ENCODE results near the gene CXCR5.

The CXCR5 gene

GRCh38 chr11:118849825-118850224 lies 33.9 kb upstream of the CXCR5 start:
- Histone ChIP-seq H3K4me3 (ENCODE audit: low read length) (no peak overlapping the region), H3K36me3 (ENCODE audit: control insufficient read depth, insufficient read depth, low read length, severe bottlenecking) (no peaks in the 10 kb centered on the region), H3K9ac (ENCODE audit: low read length) (no peak overlapping the region), H3K9me3 (ENCODE audit: control insufficient read depth, low read length) (no peaks in the 10 kb centered on the region), H3K4me1 (ENCODE audit: control insufficient read depth, insufficient read depth, low read length) (no peaks in the 10 kb centered on the region), H3K27me3 (replicated peaks; ENCODE audit: control insufficient read depth, insufficient read depth, low read length) (peaks cover 7% of the 10 kb centered on the region)
- no peak for DNase-seq (ENCODE audit: low read depth)

GRCh38 chr11:118851970-118852369 lies 31.7 kb upstream of the CXCR5 start:
- no peaks in the 10 kb centered on the region for H3K36me3 ChIP-seq (ENCODE audit: control insufficient read depth, insufficient read depth, low read length, severe bottlenecking)
- H3K4me1 ChIP-seq (ENCODE audit: control insufficient read depth, insufficient read depth, low read length) = no peaks in the 10 kb centered on the region
- peaks cover 7% of the 10 kb centered on the region for H3K27me3 ChIP-seq (replicated peaks; ENCODE audit: control insufficient read depth, insufficient read depth, low read length)
- H3K9me3 ChIP-seq (ENCODE audit: control insufficient read depth, low read length) = no peaks in the 10 kb centered on the region
- DNase-seq (ENCODE audit: low read depth) = no peak
- no peak overlapping the region for H3K4me3 ChIP-seq (ENCODE audit: low read length)
- H3K9ac ChIP-seq (ENCODE audit: low read length) = no peak overlapping the region

- DNase-seq (ENCODE audit: low read depth) = no peak
- Histone ChIP-seq H3K9me3 (ENCODE audit: control insufficient read depth, low read length) (no peaks in the 10 kb centered on the region), H3K4me1 (ENCODE audit: control insufficient read depth, insufficient read depth, low read length) (no peaks in the 10 kb centered on the region), H3K4me3 (ENCODE audit: low read length) (no peak overlapping the region), H3K9ac (ENCODE audit: low read length) (no peak overlapping the region), H3K36me3 (ENCODE audit: control insufficient read depth, insufficient read depth, low read length, severe bottlenecking) (no peaks in the 10 kb centered on the region), H3K27me3 (replicated peaks; ENCODE audit: control insufficient read depth, insufficient read depth, low read length) (peaks cover 1% of the 10 kb centered on the region)
Observed at GRCh38 chr11:118853678-118854077, 30.0 kb upstream of the CXCR5 start.

- no peaks in the 10 kb centered on the region for H3K9me3 ChIP-seq (ENCODE audit: control insufficient read depth, low read length)
- H3K9ac ChIP-seq (ENCODE audit: low read length) = no peak overlapping the region
- no peak for DNase-seq (ENCODE audit: low read depth)
- peaks cover 2% of the 10 kb centered on the region for H3K27me3 ChIP-seq (replicated peaks; ENCODE audit: control insufficient read depth, insufficient read depth, low read length)
- no peak overlapping the region for H3K4me3 ChIP-seq (ENCODE audit: low read length)
- no peaks in the 10 kb centered on the region for H3K36me3 ChIP-seq (ENCODE audit: control insufficient read depth, insufficient read depth, low read length, severe bottlenecking)
- no peaks in the 10 kb centered on the region for H3K4me1 ChIP-seq (ENCODE audit: control insufficient read depth, insufficient read depth, low read length)
Observed at GRCh38 chr11:118856314-118856713, 27.4 kb upstream of the CXCR5 start.

GRCh38 chr11:118857385-118857784 lies 26.3 kb upstream of the CXCR5 start:
- Histone ChIP-seq H3K9me3 (ENCODE audit: control insufficient read depth, low read length) (no peaks in the 10 kb centered on the region), H3K9ac (ENCODE audit: low read length) (no peak overlapping the region)

GRCh38 chr11:118859973-118860372 lies 23.7 kb upstream of the CXCR5 start:
- Histone ChIP-seq H3K4me1 (ENCODE audit: control insufficient read depth, insufficient read depth, low read length) (no peaks in the 10 kb centered on the region), H3K4me3 (ENCODE audit: low read length) (no peak overlapping the region), H3K9ac (ENCODE audit: low read length) (no peak overlapping the region), H3K9me3 (ENCODE audit: control insufficient read depth, low read length) (no peaks in the 10 kb centered on the region), H3K27me3 (replicated peaks; ENCODE audit: control insufficient read depth, insufficient read depth, low read length) (peaks cover 3% of the 10 kb centered on the region), H3K36me3 (ENCODE audit: control insufficient read depth, insufficient read depth, low read length, severe bottlenecking) (no peaks in the 10 kb centered on the region)
- DNase-seq (ENCODE audit: low read depth) = no peak

More at GRCh38 chr11:118857385-118857784, 26.3 kb upstream of the CXCR5 start:
- Histone ChIP-seq H3K4me3 (ENCODE audit: low read length) (no peak overlapping the region), H3K36me3 (ENCODE audit: control insufficient read depth, insufficient read depth, low read length, severe bottlenecking) (no peaks in the 10 kb centered on the region), H3K4me1 (ENCODE audit: control insufficient read depth, insufficient read depth, low read length) (no peaks in the 10 kb centered on the region), H3K27me3 (replicated peaks; ENCODE audit: control insufficient read depth, insufficient read depth, low read length) (peaks cover 3% of the 10 kb centered on the region)
- DNase-seq (ENCODE audit: low read depth) = no peak

- H3K27me3 ChIP-seq (replicated peaks; ENCODE audit: control insufficient read depth, insufficient read depth, low read length) = no peaks in the 10 kb centered on the region
- peaks cover 16% of the 10 kb centered on the region for H3K4me1 ChIP-seq (ENCODE audit: control insufficient read depth, insufficient read depth, low read length)
- no peak for DNase-seq (ENCODE audit: low read depth)
- no peak overlapping the region for H3K9ac ChIP-seq (ENCODE audit: low read length)
- H3K9me3 ChIP-seq (ENCODE audit: control insufficient read depth, low read length) = no peaks in the 10 kb centered on the region
- no peaks in the 10 kb centered on the region for H3K36me3 ChIP-seq (ENCODE audit: control insufficient read depth, insufficient read depth, low read length, severe bottlenecking)
- H3K4me3 ChIP-seq (ENCODE audit: low read length) = no peak overlapping the region
Observed at GRCh38 chr11:118868659-118869058, 15.0 kb upstream of the CXCR5 start.

- Histone ChIP-seq H3K9me3 (ENCODE audit: control insufficient read depth, low read length) (no peaks in the 10 kb centered on the region), H3K9ac (ENCODE audit: low read length) (peak overlapping the region; percentile 63), H3K27me3 (replicated peaks; ENCODE audit: control insufficient read depth, insufficient read depth, low read length) (no peaks in the 10 kb centered on the region), H3K36me3 (ENCODE audit: control insufficient read depth, insufficient read depth, low read length, severe bottlenecking) (no peaks in the 10 kb centered on the region), H3K4me3 (ENCODE audit: low read length) (peak overlapping the region; percentile 56), H3K4me1 (ENCODE audit: control insufficient read depth, insufficient read depth, low read length) (peaks cover 16% of the 10 kb centered on the region)
- no peak for DNase-seq (ENCODE audit: low read depth)
Observed at GRCh38 chr11:118870396-118871343, 13.0 kb upstream of the CXCR5 start.

- H3K27me3 ChIP-seq (replicated peaks; ENCODE audit: control insufficient read depth, insufficient read depth, low read length) = no peaks in the 10 kb centered on the region
- no peak overlapping the region for H3K9ac ChIP-seq (ENCODE audit: low read length)
- DNase-seq (ENCODE audit: low read depth) = no peak
- no peaks in the 10 kb centered on the region for H3K36me3 ChIP-seq (ENCODE audit: control insufficient read depth, insufficient read depth, low read length, severe bottlenecking)
- no peak overlapping the region for H3K4me3 ChIP-seq (ENCODE audit: low read length)
- peaks cover 16% of the 10 kb centered on the region for H3K4me1 ChIP-seq (ENCODE audit: control insufficient read depth, insufficient read depth, low read length)
- H3K9me3 ChIP-seq (ENCODE audit: control insufficient read depth, low read length) = no peaks in the 10 kb centered on the region
Observed at GRCh38 chr11:118872403-118872821, 11.3 kb upstream of the CXCR5 start.

GRCh38 chr11:118873804-118874203 lies 9.9 kb upstream of the CXCR5 start:
- H3K4me3 ChIP-seq (ENCODE audit: low read length) = no peak overlapping the region

GRCh38 chr11:118876286-118876685 lies 7.4 kb upstream of the CXCR5 start:
- H3K36me3 ChIP-seq (ENCODE audit: control insufficient read depth, insufficient read depth, low read length, severe bottlenecking) = no peaks in the 10 kb centered on the region
- no peaks in the 10 kb centered on the region for H3K9me3 ChIP-seq (ENCODE audit: control insufficient read depth, low read length)

More at GRCh38 chr11:118873804-118874203, 9.9 kb upstream of the CXCR5 start:
- DNase-seq (ENCODE audit: low read depth) = no peak
- Histone ChIP-seq H3K36me3 (ENCODE audit: control insufficient read depth, insufficient read depth, low read length, severe bottlenecking) (no peaks in the 10 kb centered on the region), H3K27me3 (replicated peaks; ENCODE audit: control insufficient read depth, insufficient read depth, low read length) (no peaks in the 10 kb centered on the region), H3K9ac (ENCODE audit: low read length) (no peak overlapping the region), H3K4me1 (ENCODE audit: control insufficient read depth, insufficient read depth, low read length) (peaks cover 16% of the 10 kb centered on the region), H3K9me3 (ENCODE audit: control insufficient read depth, low read length) (no peaks in the 10 kb centered on the region)

More at GRCh38 chr11:118876286-118876685, 7.4 kb upstream of the CXCR5 start:
- Histone ChIP-seq H3K4me1 (ENCODE audit: control insufficient read depth, insufficient read depth, low read length) (no peaks in the 10 kb centered on the region), H3K9ac (ENCODE audit: low read length) (no peak overlapping the region), H3K27me3 (replicated peaks; ENCODE audit: control insufficient read depth, insufficient read depth, low read length) (no peaks in the 10 kb centered on the region), H3K4me3 (ENCODE audit: low read length) (no peak overlapping the region)
- no peak for DNase-seq (ENCODE audit: low read depth)
